ENCODE results near the gene NSG1.
A peak's percentile ranks its signal among the peaks of the same experiment; 100 is the strongest.

Gene NSG1

DNA sequence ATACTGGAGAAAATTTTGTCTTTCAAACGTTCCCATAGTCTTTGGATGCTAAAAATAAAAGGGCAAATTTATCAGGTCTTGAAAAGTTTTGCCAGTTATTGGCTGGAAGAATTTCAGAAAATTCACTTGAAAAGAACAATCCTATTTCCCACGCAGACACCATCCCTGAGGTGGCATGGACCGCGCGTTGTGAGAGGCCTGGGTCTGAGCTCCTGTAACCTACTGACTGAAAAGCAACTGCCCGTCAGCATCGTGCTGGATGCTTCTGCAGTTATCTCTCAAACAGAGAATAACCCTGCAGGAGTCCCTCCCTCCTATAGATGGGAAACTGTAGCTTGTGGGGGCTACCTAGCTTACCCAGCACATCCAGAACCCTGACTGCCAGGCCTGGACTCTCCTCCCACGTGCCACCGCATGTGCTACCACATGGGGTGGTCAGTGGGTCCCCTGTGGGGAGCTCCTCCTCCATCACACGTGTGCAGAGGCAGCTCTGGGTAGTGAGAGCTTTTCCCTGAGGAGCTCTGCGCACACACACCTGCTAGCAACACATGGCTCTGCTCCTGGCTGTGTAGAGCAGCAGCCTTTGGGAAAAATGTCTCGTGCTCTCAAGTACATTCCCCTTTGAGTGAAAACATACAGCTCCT lies 36.1 kb downstream of the NSG1 start:
- FAIRE-seq (no peak), DNase-seq (ENCODE audit: insufficient read length, low spot score) (no peak)
- no peak for TF ChIP-seq POLR2A (IDR thresholded peaks at IDR 0.05; ENCODE audit: low read depth, low read length)

DNA sequence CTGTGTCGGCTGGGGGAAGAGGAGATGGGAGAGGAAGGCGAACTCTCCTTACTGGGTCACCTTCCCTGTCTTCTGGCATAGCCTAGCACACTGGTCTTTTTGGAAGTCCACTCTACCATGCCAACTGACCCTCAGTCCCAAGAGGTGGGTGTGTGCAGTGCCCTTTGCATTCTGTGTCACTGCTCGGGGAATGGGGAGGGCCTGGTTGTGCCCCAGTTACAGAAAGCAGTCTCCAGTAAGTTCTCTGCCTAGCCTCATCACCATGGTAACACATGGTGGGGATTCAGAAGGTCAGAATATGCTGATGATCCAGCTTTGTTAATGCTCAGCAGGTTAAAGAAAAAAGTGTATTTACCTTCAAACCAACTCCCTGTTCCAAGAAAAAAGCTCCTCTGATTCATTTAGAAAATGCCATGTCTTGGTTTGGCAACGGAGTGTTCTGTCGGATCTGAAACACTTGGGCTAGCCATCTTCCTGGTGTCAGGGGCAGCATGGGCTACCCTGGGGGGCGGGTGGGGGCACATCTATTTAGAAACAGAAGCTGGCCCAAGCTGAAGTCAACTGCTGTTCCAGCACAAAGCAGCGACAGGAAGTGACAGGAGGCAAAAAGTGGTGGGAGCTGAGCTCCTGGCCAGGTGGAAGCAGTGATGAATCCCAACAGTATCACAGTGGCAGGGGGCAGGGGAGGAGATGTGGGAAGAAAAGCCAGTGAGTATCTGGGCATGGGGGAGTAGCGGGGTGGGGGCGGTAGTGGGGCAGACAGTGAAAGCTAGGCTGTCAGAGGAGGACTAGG lies 37.0 kb downstream of the NSG1 start:
- TF ChIP-seq POLR2A (IDR thresholded peaks at IDR 0.05; ENCODE audit: low read depth, low read length), result no peak
- no peak for DNase-seq (ENCODE audit: insufficient read length, low spot score)
- no peak for FAIRE-seq

- DNase-seq (ENCODE audit: insufficient read length, low spot score), result no peak
- no peak for TF ChIP-seq POLR2A (IDR thresholded peaks at IDR 0.05; ENCODE audit: low read depth, low read length)
- FAIRE-seq, result no peak
These were observed 37.7 kb downstream of the NSG1 start for GRCh38 chr4:4424499-4425115.

DNA sequence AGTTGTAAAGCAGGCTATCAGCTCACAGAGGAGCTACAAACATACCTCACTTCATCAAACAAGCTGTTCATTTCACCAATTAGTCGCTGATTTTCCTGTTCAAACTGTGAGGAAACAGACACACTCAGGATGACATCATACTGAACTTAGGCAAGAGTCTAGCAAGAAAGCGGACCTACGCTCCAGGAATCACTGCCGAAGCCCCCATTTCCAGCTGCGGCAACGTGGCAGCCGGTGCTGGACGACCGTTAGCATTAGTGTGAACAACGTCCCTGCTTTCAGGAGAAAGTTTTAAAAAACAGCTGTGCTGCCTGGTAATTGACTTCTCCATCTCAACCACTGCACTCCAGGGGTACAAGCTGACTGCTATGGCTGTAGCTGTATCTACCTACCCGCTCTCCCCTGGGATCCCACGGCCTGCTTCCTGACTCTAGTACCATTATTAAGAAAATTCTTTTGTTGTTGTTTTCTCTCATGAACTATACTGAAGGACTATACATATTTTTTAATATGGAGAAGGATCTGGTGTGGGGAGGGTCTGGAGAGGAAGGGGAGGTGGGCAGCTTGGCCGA lies 38.3 kb downstream of the NSG1 start:
- DNase-seq (ENCODE audit: insufficient read length, low spot score) (no peak), FAIRE-seq (no peak)
- no peak for TF ChIP-seq POLR2A (IDR thresholded peaks at IDR 0.05; ENCODE audit: low read depth, low read length)

DNA sequence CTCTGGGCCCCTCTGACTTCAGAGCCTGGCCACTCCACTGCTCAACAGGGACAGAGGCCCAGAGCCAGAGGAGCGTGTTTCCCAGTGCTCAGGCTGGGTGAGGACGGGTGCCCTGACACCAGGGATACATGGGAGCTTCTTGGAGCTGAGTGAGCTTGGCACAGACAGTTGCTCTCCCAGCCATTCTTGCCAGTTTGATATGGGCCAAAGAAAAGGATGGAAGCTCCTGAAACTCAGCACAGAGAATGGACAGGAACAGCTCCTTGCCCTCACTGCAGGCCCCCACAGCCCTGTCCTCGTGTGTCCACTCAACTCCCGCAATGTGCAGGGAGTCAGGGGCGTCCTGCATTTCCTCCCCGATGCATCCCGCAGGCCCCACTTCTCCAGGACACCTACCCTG lies 38.8 kb downstream of the NSG1 start:
- no peak for TF ChIP-seq POLR2A (IDR thresholded peaks at IDR 0.05; ENCODE audit: low read depth, low read length)
- DNase-seq (ENCODE audit: insufficient read length, low spot score), result no peak
- FAIRE-seq, result no peak

GRCh38 chr4:4426511-4427120 lies 39.7 kb downstream of the NSG1 start:
- FAIRE-seq (no peak), DNase-seq (ENCODE audit: insufficient read length, low spot score) (no peak)
- no peak for TF ChIP-seq POLR2A (IDR thresholded peaks at IDR 0.05; ENCODE audit: low read depth, low read length)

DNA sequence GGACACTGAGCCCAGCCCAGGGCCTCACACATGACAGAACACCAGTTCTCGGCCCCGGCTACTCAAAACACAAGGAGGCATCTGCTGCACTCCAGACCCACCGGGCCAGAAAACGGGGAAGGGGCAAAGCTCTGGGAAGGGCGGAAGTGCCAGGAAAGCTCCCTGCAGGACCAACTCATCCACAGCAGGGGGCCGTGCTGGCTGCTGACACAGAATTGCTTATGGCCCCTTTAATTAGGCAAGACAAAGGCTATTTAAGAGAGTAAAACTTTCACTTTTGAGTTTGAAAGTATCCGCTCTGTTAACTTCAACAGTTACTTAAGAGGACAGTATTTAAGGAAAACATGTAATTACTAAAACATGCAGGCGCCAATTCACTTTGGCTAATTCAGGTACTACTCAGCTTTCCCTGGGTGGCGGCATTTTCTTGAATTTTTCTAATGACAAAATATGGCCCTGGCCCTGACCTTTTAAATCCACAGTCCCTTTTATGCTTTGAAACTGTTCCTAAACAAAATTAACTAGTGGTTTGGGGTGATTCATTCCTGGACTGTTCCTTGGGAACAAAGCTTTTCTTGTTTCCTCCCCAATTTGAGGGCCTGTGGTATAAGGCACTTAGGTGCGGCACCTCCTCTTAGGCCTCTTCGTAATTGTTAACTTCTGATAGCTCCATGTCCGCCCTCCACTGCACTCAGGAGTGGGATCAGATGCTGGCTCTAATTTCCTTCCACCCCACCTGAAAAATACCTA lies 40.4 kb downstream of the NSG1 start:
- TF ChIP-seq POLR2A (IDR thresholded peaks at IDR 0.05; ENCODE audit: low read depth, low read length), result no peak
- FAIRE-seq (no peak), DNase-seq (ENCODE audit: insufficient read length, low spot score) (no peak)

DNA sequence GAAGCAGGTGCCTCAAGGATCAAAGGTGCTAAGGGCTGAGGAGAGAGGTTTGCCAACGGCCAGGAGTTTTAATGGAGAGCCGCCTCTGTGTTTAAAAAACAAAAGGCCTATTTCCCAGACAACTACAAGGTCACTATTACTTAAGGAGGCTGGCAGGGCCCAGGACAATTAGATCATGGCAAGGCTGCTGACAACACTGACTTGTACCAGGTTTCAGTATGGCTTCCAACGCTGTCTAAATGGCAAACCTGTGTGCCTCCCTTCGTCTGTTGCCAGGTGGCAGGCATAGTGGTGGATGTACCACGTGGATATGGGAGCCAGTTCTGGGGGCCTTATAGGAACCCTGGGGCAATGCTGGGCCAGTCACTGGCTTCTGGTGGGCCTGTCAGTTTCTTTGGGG lies 41.0 kb downstream of the NSG1 start:
- no peak for FAIRE-seq

DNA sequence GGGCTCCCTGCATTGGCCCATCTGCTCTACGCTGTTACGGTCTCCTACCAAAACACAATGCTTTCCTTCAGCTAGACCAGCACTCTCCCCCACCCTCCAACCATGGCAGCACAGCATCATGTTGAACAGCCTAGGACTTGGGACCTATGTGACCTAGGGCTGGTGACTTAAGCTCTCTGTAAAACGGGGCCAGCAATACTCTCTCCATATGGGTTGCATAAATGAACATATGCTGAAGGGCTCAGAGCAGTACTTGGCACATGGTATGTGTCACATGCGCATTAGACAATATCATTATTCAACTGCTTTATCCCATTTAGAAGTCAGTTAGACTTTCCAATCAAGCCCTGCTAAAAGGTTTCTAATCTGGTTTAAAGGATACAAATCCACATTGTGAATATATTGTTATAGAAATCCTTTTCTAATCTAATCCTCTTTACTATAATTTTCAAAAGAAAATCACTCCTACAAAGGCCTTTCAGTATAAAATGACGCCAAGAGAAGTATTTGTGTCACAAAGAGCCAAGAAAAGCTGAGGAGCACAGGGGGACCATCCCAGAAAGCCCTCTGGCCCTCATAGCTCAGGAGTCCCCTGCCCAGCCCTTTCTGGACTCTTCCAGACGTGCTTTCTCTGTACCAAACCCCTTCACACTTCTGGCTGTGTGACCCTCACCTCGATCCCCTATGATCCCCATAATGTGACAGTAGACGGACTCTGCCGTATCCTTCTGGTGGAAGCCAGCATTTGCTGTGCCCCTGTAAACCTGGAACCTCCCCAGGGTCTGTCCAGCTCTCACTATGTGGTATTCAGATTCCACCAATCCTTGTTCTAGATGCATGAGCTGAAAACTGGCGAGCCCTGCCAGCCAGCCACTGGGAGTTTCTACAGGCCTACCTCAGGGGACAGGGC lies 42.3 kb downstream of the NSG1 start:
- FAIRE-seq (no peak), DNase-seq (ENCODE audit: insufficient read length, low spot score) (no peak)
- TF ChIP-seq POLR2A (IDR thresholded peaks at IDR 0.05; ENCODE audit: low read depth, low read length), result no peak

More for the DNA sequence above, 41.0 kb downstream of the NSG1 start:
- TF ChIP-seq POLR2A (IDR thresholded peaks at IDR 0.05; ENCODE audit: low read depth, low read length), result no peak
- DNase-seq (ENCODE audit: insufficient read length, low spot score), result no peak

DNA sequence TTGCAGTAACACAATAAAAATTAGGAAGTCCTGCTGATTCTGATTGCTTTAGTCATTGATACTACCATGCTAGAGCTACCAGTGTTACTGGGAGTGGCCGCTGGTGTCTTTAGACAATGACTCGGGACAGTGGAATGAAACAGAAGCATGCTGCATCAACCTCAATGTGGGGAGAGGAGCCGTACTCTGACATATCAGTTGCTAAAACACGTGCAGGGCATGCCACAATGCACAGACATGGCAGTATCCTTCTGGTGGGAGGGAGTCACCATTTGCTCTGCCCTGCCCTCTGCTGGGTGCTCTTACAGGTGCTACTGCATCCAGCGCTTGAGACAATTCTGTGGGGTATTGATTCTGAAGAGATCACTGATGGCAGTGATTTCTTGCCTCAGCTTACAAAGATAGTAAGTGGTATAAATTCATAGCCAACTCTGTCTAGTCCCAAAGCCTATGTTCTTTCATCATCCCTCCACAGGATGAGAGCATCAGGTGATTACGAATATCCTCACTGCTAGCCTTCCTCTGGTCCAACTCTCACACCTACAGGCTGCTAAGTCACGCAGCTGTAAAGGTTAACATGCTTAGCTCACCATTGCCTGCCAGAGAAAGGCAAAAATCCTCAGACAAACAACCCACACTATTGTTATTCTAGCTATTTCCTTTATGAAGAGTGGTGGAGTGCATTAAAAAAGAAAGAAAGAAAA lies 43.7 kb downstream of the NSG1 start:
- DNase-seq (ENCODE audit: insufficient read length, low spot score) (peak; percentile 55), FAIRE-seq (no peak)
- no peak for TF ChIP-seq POLR2A (IDR thresholded peaks at IDR 0.05; ENCODE audit: low read depth, low read length)

- no peak for TF ChIP-seq POLR2A (IDR thresholded peaks at IDR 0.05; ENCODE audit: low read depth, low read length)
- FAIRE-seq (no peak), DNase-seq (ENCODE audit: insufficient read length, low spot score) (no peak)
These were observed 45.6 kb downstream of the NSG1 start for GRCh38 chr4:4432341-4433125.
